ENCODE results near the gene FAM81A.
"Not testable (repeated sequence)": the region's sequence is repeated elsewhere in the genome, so short reads cannot be mapped to it uniquely, and the experiment has no call there.

FAM81A gene

DNA sequence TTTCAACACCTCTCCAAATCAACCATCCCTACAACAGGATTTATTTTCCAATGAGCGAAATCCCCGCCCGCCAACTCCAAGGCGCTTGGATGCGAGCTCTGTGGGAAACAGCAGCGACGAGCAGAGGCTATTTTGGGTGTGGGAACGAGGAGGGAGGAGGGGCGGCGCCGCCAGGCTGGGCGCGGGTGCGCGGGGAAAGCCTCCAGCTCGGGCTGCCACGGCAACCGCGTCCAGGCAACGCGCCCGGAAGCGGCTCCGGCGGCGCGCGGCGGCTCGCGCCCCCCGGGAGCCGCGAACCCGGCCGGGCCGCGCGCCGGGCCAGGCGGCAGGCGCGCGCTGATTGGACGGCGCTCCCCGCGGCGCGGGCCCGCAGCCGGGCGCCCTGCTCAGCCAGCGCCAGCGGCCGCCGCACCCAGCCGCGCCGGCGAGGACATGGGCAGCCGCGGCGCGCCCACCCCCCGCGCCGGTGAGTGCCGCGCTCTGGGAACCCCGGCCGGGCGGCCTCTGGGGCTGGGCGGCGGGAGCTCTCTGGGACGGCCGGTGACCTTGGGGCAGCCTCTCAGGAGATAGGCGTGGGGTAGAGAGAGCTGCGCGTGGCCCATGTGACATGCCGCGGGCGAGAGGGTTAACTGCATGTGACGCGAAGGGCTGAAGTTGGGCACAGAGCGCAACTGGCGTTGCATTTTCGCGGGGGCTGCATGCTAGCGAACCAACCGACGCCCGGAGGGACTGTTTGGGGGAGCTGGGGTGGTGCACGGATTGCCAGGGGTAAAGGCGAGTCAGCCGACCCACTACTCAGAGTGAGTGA lies at the start of gene FAM81A:
Gene FAM81A, plus strand, starts transcription at position 370 of the 808 bp plus-strand sequence. CDS start 20,441 bp downstream, outside the sequence.
- DNase-seq (ENCODE audit: low spot score): peak; percentile 22

DNA sequence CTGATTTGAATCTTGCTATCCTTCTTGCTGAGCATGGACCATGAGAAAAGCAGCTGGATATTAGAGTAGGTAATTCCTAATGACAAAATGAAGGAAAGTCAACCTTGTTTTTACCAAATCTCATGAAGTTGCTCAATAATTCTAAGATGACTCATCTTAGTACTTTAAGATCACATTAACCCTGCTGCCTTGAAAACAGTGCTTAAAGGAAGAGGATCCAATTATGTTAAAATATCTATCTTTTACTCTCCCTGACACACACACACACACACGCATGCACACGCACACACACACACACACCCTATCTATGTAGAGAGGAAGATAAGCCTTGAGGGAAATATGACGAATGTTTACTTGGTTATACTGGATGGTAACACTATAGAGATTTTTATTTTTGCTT lies 49.3 kb upstream of the FAM81A start:
- DNase-seq (ENCODE audit: low spot score): no peak

GRCh38 chr15:59392299-59392698 lies 45.7 kb upstream of the FAM81A start:
- DNase-seq (ENCODE audit: low spot score): no peak

DNA sequence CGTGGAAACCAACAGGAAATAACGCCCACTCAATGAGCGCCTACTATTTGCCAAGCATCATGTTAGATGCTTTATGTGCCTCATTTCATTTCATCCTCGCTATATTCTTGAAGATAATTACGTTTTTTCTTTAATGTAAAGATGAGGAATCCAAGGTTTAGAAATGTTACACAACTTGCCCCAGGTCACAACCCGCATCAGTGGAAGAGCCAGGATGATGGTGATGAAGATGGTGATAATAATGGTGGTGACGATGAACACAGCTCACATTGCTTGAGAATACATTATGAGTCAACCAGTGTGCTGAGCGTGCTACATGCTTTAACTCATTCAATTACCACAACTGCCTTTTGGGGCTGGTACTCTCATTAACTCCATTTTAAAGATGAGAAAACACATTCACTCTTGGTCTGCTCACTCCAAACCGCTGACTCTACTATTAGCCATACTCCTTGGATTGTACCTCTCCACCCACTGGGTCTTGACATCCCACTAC lies 43.8 kb upstream of the FAM81A start:
- no peak for DNase-seq (ENCODE audit: low spot score)

DNA sequence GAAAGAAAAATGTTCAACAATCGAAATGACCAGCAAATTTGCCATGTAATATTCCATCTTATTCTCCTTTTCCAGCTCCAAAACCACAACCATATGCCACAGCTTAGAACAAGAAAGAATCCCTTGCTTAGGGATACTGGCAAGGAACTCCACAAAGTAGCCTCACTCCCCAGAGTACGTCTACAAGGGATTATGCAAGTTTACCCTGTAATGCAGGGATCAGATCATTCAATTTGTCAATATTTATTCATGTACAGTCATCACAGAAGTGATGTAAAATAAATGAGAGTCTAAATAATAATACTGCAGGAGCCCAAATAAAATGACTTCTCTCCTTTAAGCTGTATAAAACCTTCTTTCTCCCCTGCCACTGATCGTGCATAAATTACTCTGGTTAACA lies 41.8 kb upstream of the FAM81A start:
- DNase-seq (ENCODE audit: low spot score): no peak

GRCh38 chr15:59396679-59397078 lies 41.3 kb upstream of the FAM81A start:
- DNase-seq (ENCODE audit: low spot score): no peak

- no peak for DNase-seq (ENCODE audit: low spot score)
Measured at GRCh38 chr15:59398220-59398619, 39.8 kb upstream of the FAM81A start.

DNA sequence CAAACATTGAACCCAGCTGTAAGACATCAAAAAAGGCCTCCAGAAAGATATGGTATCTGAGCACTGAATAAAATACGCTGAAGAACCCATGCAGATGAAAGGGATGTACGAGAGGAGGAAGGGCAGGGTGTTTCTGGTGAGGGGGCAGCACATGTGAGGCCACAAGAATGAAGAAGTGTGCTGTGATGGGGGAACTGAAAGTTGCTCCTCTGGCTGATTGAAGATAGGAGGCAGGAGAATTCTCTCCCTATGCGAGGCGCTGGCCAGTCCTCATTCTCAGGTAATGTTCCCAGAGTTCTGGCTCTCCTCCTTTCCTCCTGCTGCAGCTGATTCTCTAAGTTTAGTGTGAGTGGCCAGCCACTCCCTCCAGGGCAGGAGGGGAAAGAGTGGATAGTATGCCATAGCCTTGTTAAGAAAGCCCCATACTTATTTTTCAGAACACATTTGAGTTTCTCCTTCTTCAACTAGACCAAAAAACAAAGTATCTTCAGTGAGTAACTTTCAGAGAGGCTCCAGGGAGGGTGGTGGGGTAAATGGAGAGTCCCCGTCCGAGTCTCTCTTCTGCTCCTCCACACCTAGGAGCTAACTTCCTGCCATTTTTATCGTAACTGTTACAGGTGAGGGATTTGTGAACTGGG lies 38.4 kb upstream of the FAM81A start:
- DNase-seq (ENCODE audit: low spot score): no peak

GRCh38 chr15:59400103-59400813 lies 37.7 kb upstream of the FAM81A start:
- DNase-seq (ENCODE audit: low spot score): no peak

- DNase-seq (ENCODE audit: low spot score): not testable (repeated sequence)
Measured at GRCh38 chr15:59401051-59401823, 36.7 kb upstream of the FAM81A start.

DNA sequence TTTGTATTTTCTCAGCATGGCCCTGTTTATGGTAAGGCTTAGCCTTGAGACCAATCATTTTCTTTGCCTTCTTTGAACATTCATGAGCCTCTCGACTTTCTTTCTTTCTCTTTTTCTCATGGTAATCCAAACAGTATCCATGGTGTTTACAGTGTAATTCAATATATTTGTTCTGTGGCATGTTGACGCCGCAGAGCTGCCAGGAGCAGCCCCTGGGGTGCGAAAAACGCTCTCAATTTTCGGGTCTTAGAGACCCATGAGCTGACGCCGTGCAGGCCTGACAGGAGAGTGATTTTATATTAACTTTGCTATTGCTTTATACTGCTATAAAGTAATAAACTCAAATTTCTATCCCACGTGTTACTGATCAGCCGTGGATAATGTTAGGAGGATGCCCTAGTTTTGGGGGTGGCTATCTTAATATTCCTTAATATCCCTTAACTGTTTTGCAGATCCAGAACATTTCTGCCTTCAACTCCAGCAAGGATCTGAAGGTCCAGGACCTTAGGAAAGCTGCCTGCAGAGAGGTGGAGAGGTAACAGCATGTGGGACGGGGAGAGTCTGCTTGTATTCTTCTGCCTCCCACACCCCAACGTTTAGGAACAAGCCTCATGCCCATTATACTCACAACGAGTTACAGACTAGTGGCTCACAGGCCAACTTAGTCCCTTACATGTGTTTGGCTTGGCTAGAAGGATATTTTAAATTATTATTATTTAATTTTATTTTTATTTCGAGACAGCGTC lies 36.0 kb upstream of the FAM81A start:
- DNase-seq (ENCODE audit: low spot score): no peak

DNA sequence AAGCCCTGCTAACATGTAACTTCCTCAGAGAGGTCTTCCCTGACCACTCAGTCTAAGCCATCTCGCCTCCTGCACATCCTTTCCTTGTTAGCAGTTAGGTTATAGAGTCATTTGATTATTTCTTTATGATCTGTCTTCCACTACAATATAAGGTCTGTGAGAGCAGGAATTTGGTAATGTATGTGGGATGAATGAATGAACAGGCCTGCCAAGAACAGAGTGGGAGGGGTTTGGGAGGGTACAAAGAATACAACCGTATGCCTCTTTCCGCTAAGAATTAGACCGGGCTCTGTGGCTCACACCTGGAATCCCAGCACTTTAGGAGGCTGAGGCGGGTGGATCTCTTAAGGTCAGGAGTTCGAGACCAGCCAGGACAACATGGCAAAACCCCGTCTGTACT lies 32.9 kb upstream of the FAM81A start:
- DNase-seq (ENCODE audit: low spot score): no peak

GRCh38 chr15:59406446-59406845 lies 31.5 kb upstream of the FAM81A start:
- no peak for DNase-seq (ENCODE audit: low spot score)

GRCh38 chr15:59407946-59408345 lies 30.0 kb upstream of the FAM81A start:
- no peak for DNase-seq (ENCODE audit: low spot score)

DNA sequence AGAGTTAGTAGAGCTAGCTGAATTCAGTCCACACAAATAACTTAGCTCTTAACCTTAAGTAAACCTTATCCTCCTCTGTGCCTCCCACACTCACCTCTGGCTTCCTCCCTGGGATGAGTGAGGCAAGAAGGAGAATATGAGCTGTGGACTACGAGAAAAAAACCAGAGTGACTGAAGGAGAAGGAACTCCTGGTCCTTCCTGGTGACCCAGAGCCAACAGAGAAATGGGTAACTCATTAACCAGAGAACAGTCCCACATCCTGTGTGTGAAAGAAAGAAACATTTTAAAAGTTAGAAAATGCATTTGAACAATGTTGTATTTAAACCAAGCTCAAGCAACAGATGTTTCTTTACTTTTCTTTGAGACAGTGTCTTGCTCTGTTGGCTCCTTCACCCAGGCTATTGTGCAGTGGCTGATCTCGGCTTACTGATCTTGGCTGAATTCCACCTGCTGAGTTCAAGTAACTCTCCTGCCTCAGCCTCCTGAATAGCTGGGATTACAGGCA lies 27.5 kb upstream of the FAM81A start:
- no peak for DNase-seq (ENCODE audit: low spot score)

DNA sequence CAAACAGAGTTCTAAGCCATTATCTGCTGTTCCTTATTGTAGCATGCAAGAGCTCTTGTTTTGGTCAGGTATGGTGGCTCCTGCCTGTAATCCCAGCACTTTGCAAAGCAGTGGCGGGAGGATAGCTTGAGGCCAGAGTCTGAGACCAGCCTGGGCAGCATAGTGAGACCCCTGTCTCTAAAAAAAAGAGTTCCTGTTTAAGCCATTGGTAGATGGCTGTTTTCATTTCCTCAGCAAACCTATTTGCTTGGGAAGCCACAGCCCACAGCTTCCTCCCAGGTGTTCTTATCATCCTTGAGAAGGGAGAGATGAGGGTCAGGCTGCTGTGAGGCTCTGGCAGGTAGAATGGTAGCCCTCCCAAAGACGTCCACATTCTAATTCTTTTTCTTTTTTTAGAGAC lies 24.4 kb upstream of the FAM81A start:
- no peak for DNase-seq (ENCODE audit: low spot score)

DNA sequence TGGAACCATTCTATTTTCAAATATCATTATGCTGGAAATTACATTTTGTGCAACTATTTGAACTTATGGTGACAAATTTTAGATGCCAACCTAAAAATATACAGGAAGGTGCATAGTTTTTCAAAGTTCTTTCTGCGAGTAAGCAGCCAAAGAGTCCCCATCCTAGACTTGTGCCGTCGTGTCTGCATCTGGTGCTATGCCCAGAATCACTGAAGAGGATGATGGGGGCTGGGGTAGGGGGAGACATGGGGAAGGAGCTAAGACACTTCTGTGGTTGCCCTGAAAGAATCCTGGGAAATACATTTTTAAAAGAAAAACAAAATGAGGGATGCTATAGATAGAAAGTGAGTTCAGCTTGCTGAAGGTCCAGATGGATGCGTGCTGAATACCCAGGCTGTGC lies 21.2 kb upstream of the FAM81A start:
- no peak for DNase-seq (ENCODE audit: low spot score)

DNA sequence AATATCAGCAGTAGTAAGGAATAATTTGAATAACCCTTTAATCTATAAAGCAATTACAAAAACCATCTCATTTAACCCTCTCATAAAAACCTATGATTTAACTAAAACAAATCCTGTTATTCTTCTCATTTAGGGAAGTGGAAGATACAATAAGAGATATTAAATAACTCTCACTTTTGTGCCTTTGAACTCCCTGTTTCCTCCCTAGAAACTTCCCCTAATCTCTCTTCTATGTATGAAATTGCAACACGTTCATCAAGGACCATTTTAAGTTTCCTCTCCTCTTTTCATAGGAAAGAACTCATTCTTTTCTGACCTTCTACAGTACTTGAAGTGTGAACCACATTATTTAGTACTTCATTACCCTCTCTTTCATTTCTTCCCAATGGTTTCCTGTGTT lies 18.8 kb upstream of the FAM81A start:
- no peak for DNase-seq (ENCODE audit: low spot score)

DNA sequence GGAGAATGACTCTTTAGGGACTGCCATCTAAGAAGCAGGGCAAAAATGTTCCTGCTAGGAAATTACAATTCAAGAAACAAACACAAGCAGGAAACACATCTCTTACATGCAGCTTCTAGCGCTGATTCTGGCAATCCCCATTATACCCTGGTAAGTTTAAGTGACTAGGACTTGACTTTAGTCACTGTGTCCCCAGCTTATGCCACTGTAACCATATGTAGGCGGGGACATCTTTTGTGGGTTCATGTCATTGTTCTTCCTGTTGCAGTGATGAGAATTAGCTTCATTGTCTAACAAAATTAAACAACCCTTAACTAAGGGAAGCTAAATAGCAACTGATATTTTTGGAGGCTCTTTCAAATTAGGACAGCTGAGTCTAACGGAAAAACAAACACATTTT lies 17.9 kb upstream of the FAM81A start:
- DNase-seq (ENCODE audit: low spot score): no peak

- no peak for DNase-seq (ENCODE audit: low spot score)
Measured at GRCh38 chr15:59420986-59421618, 16.9 kb upstream of the FAM81A start.

- DNase-seq (ENCODE audit: low spot score): no peak
Measured at GRCh38 chr15:59424616-59425015, 13.4 kb upstream of the FAM81A start.
